Transverse colon (tissue), 3 donors: ENCODE data around the gene NAIP.

Experiments used
- CTCF ChIP-seq, 5 experiments: fragments of 200-600 bp in 3 of 5; fragments of 450-650 bp in 2 of 5; sonication (generic) in 3 of 5; IDR thresholded peaks; 1 replicate in 2 of 5; 2 replicates in 3 of 5; pipeline ENCODE4 v1.5.1; 2016 to 2017; ENCODE audit warnings: antibody characterized with exemption in 5 of 5, inconsistent platforms in 3 of 5, mild to moderate bottlenecking in 2 of 5, moderate library complexity in 1 of 5
- EP300 ChIP-seq: sonication (generic); formaldehyde crosslinking; IDR thresholded peaks from one replicate; pipeline ENCODE4 v1.6.1; 2017; ENCODE audit warnings: antibody characterized with exemption, low read depth
- POLR2A ChIP-seq: fragments of 450-650 bp; IDR thresholded peaks from one replicate; pipeline ENCODE4 v1.6.1; 2016; ENCODE audit warnings: antibody characterized with exemption, mild to moderate bottlenecking, moderate library complexity

- TF ChIP-seq CTCF (IDR thresholded peaks at IDR 0.05) (no peak), EP300 (no peak), POLR2A (no peak)
Measured at GRCh38 chr5:71013575-71013974, 11.6 kb downstream of the NAIP start.
